IPS DF 6.9 (cell line): Measurements from ENCODE around the gene HABP2.

Experiments used
- DNase-seq: peaks from one replicate; pipeline ENCODE4 v3.0.0-alpha.2; 2013; ENCODE audit warnings: low read depth, low spot score
- H3K27ac ChIP-seq: one replicate; pipeline ENCODE4 v1.5.1; 2013; ENCODE audit warnings: low read length, control low read depth
- H3K27me3 ChIP-seq: 2 replicates; pipeline ENCODE4 v1.6.1; 2013; ENCODE audit warnings: mild to moderate bottlenecking, low read length; ENCODE audit not compliant: control insufficient read depth, insufficient read depth
- H3K36me3 ChIP-seq: 2 replicates; pipeline ENCODE4 v1.6.1; 2013; ENCODE audit warnings: low read length; ENCODE audit not compliant: control insufficient read depth, insufficient read depth
- H3K4me1 ChIP-seq: 2 replicates; pipeline ENCODE4 v1.6.1; 2013; ENCODE audit warnings: low read length; ENCODE audit not compliant: control insufficient read depth, insufficient read depth
- H3K4me3 ChIP-seq: 2 replicates; pipeline ENCODE4 v1.5.1; 2013; ENCODE audit warnings: mild to moderate bottlenecking, low read length
- H3K9me3 ChIP-seq: 2 replicates; pipeline ENCODE4 v1.6.1; 2013; ENCODE audit warnings: low read length, inconsistent platforms; ENCODE audit not compliant: control insufficient read depth, insufficient read depth
- WGBS: extraction: QIAGEN DNeasy Blood & Tissue Kit; methylation state at CpG from one replicate; pipeline ENCODE4 v1.1.7; 2013; ENCODE audit warnings: mixed read lengths, missing lambda C conversion rate; ENCODE audit not compliant: insufficient read length, insufficient coverage; 5-methylcytosine and 5-hydroxymethylcytosine counted together

HABP2 gene

DNA sequence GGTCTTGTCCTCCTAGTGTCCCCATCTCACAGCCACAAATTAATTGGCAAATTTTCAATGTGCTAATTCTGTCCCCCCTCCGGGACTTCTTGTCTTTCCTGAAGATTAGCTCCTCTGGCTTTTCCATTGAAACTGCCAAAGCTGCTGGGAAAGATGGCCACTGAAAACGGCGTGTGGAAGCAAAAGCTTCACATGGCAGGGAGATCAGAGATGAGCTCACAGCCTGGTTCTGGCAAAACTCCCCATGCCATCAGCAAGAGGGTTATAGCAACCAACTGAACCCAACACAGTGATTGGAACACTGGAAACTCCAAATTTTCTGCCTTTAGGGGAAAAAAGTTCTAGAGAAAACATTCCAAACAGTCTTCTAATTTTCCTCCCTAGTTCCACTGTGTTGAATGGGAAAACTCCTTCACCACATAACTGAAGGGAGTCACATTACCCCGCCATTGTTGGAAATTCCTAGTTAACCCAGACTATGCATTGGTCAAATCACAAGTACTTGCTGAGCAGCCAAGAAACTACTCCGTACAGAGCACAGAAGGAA lies 74.0 kb downstream of the HABP2 start:
- H3K27me3 ChIP-seq, result no peaks in the 10 kb centered on the region
- H3K4me1 ChIP-seq, result no peaks in the 10 kb centered on the region
- no peak overlapping the region for H3K4me3 ChIP-seq
- H3K9me3 ChIP-seq, result no peaks in the 10 kb centered on the region
- no peak for DNase-seq
- no peaks in the 10 kb centered on the region for H3K36me3 ChIP-seq
- H3K27ac ChIP-seq, result no peak overlapping the region
- no CpG with 5 or more reads among the region's 5 CpGs for WGBS

DNA sequence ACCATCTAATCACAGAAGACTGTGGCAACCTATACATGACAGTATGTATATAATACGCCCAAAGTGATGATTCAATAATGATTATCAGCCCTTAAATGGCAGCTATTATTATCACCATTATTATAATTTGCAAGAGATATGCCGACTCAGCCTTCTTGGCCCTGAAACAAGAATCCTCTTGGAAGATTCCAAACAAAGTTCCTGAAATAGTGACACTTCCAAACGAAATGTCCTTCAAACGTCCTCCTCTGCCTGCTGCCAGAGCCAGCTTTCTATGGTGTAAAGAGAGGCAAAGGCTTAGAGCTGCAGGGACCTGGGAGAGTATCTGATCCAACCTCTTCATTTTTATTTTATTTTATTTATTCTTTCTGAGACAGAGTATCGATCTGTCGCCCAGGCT lies 75.0 kb downstream of the HABP2 start:
- Histone ChIP-seq H3K4me3 (no peak overlapping the region), H3K36me3 (no peaks in the 10 kb centered on the region), H3K4me1 (no peaks in the 10 kb centered on the region), H3K27me3 (no peaks in the 10 kb centered on the region), H3K27ac (no peak overlapping the region), H3K9me3 (no peaks in the 10 kb centered on the region)
- DNase-seq, result no peak
- no CpG with 5 or more reads among the region's 6 CpGs for WGBS

DNA sequence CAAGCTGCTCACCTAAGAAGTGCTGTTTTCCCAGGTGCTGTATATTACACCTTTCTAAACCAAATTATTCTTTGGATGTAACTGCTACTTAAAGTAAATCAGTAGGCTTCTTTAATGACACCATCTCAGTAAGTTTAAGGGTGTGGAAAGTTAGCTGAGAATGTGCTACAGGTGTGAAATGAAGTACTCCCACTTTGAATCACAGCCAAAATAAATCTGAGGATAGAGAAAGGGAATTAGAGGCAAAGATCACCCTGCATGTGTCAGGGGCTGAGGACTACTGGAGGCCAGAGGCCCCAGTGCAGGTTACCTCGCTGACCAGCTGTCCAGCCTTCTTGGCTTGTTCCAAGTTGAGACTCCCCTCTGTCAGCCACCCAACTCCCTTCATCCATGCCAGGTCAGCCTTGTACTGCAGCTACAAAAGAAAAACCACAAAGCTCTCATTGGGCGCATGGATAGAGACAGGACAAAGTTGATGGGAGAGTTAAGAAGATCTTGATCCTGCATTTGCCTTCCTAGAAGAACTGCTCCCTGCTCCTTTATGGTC lies 75.8 kb downstream of the HABP2 start:
- H3K9me3 ChIP-seq, result no peaks in the 10 kb centered on the region
- H3K27me3 ChIP-seq, result no peaks in the 10 kb centered on the region
- WGBS, result no CpG with 5 or more reads among the region's 2 CpGs
- no peak for DNase-seq
- H3K27ac ChIP-seq, result no peak overlapping the region
- H3K36me3 ChIP-seq, result no peaks in the 10 kb centered on the region
- H3K4me3 ChIP-seq, result no peak overlapping the region
- no peaks in the 10 kb centered on the region for H3K4me1 ChIP-seq

DNA sequence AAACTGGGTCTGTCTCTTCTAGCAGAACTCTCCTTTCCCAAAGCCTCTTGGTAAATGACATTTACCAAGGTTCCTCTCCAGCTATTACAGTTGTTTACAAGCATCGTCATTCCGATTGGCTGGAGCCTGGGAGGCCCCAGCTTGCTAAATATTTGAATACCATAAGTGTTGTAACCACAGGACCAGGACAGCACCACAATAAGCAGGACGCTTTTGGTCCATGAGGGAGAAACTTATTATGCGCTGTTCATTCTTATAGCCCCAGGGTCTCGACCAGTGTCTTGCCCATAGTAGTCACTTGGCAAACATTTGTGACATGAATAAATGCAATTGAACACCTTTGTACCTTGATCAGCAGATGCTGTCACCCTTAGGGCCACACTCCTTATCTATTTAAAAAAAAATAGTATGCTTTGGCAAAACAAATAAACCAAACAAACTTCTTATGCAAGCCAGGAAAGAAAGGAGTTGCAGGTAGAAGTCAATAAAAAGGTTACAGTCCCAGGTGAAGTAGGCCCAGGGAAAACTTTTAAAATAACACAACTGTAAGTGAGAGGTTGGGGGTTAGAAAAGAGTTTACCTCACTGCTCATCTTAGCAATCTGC lies 78.2 kb downstream of the HABP2 start:
- Histone ChIP-seq H3K27me3 (no peaks in the 10 kb centered on the region), H3K9me3 (no peaks in the 10 kb centered on the region), H3K4me3 (no peak overlapping the region), H3K4me1 (no peaks in the 10 kb centered on the region), H3K27ac (no peak overlapping the region), H3K36me3 (no peaks in the 10 kb centered on the region)
- no peak for DNase-seq
- no CpG with 5 or more reads among the region's 5 CpGs for WGBS

DNA sequence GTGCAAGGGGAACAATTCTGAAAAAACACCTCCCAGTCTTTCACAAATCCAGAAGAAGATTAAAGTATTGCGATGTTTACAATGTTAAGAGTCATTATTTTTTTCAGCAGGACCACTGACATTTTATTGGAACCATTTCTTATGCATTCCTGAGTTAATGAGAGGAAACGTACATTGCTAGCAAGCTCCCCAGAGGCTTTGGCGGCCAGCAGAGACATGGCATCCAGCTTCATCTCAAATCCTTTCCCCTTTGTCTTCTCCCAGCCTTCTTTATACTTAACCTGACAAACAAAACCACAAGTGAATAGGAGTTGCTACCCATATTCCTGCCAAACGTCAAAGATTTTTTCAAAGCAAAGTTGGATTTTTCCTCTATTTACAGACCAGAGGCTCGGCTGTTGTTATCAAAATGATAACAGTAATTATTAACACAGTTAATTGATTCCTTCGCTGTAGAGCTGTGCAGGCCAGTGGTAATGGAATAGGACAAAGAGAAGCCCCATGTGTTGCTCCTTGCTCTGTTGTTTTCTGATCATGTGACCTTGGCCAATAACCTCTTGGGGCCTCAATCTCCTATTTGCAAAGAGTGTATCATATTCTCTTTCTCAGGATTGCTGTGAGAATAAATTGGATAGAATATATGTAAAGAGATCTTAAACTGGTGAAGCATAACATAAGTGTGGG lies 79.0 kb downstream of the HABP2 start:
- Histone ChIP-seq H3K9me3 (no peaks in the 10 kb centered on the region), H3K27me3 (no peaks in the 10 kb centered on the region), H3K36me3 (no peaks in the 10 kb centered on the region), H3K4me1 (no peaks in the 10 kb centered on the region), H3K27ac (no peak overlapping the region), H3K4me3 (no peak overlapping the region)
- WGBS, result no CpG with 5 or more reads among the region's 6 CpGs
- DNase-seq, result no peak
